ENCODE results near the gene SLC17A4. TPM values are rescaled to one million over a fixed set of nuclear protein-coding genes. Genes with fewer than 3 reads are reported as not detected.

Gene SLC17A4
- total and polyA plus RNA-seq, 8 donors = 5.2 to 28.6 (median 10.1) TPM

DNA sequence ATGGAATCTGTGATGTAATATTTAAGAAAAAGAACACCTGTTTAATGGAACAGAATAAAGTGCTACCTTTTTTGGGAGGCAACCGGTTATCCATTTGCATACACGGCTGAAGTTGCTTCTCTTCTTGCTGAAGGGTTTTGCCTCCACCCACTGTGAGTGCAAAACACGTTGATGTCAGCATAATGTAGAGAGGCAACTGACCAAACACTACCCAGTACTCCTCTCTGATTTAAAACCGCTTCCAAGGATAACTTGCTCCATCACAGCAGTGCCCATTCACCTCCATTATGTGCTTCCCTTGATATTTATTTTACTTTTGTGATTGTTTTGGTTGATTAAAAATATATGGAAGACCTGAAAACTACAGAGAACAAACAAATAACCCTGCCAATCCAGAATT, 75.9 kb downstream of the SLC17A4 start:
- DNase-seq (no peak), FAIRE-seq (no peak), ATAC-seq (no peak)
- intact Hi-C loops (cut with DNase I) = no loop called here
- TF ChIP-seq, protein P1, sequence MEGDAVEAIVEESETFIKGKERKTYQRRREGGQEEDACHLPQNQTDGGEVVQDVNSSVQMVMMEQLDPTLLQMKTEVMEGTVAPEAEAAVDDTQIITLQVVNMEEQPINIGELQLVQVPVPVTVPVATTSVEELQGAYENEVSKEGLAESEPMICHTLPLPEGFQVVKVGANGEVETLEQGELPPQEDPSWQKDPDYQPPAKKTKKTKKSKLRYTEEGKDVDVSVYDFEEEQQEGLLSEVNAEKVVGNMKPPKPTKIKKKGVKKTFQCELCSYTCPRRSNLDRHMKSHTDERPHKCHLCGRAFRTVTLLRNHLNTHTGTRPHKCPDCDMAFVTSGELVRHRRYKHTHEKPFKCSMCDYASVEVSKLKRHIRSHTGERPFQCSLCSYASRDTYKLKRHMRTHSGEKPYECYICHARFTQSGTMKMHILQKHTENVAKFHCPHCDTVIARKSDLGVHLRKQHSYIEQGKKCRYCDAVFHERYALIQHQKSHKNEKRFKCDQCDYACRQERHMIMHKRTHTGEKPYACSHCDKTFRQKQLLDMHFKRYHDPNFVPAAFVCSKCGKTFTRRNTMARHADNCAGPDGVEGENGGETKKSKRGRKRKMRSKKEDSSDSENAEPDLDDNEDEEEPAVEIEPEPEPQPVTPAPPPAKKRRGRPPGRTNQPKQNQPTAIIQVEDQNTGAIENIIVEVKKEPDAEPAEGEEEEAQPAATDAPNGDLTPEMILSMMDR (IDR thresholded peaks at IDR 0.05) = no peak
- no peaks in the 10 kb centered on the region for H3K27me3 ChIP-seq
- H3K4me1 ChIP-seq = no peaks in the 10 kb centered on the region
- H3K36me3 ChIP-seq = no peaks in the 10 kb centered on the region
- 69 to 78% methylated on average over 4 of the region's 4 CpGs for WGBS, 2 donors
- no peak overlapping the region for H3K4me3 ChIP-seq
- no peaks in the 10 kb centered on the region for H3K9me3 ChIP-seq
- H3K27ac ChIP-seq = no peak overlapping the region

Other genes with a start within 250 kb of the SLC17A4 start
- 10 to 100 TPM; 13.4 to 63.2 (median 26.3) TPM for gene SCGN, start 102.5 kb upstream of the SLC17A4 start, total RNA-seq
- 100 to 1,000 TPM in 1 of 2 donors, 10 to 100 TPM in 1; 32.3 to 224 TPM for gene SCGN, start 102.5 kb upstream of the SLC17A4 start, polyA plus RNA-seq
- gene SLC17A1, start 77.3 kb downstream of the SLC17A4 start, total RNA-seq = not detected
- under 1 TPM in 1 of 2 donors, not detected in 1; 0.16 TPM for gene SLC17A1, start 77.3 kb downstream of the SLC17A4 start, polyA plus RNA-seq
- gene SLC17A3, start 119.5 kb downstream of the SLC17A4 start, total RNA-seq = not detected
- under 1 TPM in 1 of 2 donors, not detected in 1; 0.02 TPM for gene SLC17A3, start 119.5 kb downstream of the SLC17A4 start, polyA plus RNA-seq
- gene SLC17A2, start 175.9 kb downstream of the SLC17A4 start, total RNA-seq = under 1 TPM in 2 of 6 donors, not detected in 4; 0.20 to 0.21 TPM
- under 1 TPM in 1 of 2 donors, not detected in 1; 0.05 TPM for gene SLC17A2, start 175.9 kb downstream of the SLC17A4 start, polyA plus RNA-seq
- 1 to 10 TPM; 1.5 to 5.8 (median 2.3) TPM for gene TRIM38, start 208.1 kb downstream of the SLC17A4 start, total RNA-seq
- 1 to 10 TPM; 2.4 to 2.9 TPM for gene TRIM38, start 208.1 kb downstream of the SLC17A4 start, polyA plus RNA-seq

All from pancreas (tissue), 10 donors.